ENCODE measurements around the gene SPATA6. TPM values are rescaled to one million over a fixed set of nuclear protein-coding genes. Genes with fewer than 3 reads are reported as not detected.
A peak's percentile ranks its signal among the peaks of the same experiment; 100 is the strongest.

SPATA6 gene
- total RNA-seq, 1 experiment from 2014 or later, result 18.2 TPM

DNA sequence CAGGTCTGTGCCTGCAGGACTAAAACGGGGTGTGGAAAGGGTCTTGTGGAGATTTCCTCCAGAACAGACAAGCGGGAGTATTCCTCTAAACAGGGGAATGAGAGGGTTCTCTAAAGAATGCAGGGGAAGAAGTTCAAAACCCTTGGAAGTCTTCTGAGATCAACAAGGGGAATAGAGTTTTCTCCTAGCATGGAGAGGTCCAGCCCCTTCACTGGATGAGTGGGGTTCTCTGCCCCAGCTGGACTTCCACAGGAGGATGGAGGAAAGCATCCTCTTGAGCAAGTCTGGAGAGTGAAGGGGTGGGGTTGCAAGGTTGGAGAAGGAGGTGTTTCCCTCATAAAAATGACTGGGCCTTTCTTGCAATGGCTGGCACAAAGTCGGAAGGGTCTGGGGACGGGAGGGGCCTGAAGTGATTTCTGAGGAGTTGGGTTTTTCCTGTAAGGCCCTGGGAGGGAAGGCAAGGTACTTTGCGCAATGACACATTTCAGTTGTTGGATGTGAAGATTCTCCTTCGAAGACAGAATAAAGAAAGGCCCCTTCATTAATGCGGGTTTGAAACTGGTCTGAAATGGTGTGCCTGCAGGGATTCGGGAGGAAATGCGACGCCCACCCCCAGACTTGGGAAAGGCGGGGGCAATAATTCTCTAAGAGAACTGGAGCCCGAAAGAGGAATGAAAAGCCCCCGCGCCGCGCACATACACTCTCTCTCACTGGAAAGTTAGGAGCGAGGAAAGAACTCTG lies 884 bp downstream of the SPATA6 start:
- DNase-seq (ENCODE audit: low read depth, low spot score) (peak; percentile 15), ATAC-seq (0 out of 2 replicates have a peak, but pooled peaks have one; percentile 5)
- Histone ChIP-seq H3K4me3 (ENCODE audit: low read depth in 2 of 2, low read length in 2 of 2) (peak overlapping the region; percentile 82 to 88), H3K27ac (ENCODE audit: low read length) (peak overlapping the region; percentile 93), H3K4me1 (ENCODE audit: control insufficient read depth, insufficient read depth, low read length) (peaks cover 13% of the 10 kb centered on the region), H3K27me3 (ENCODE audit: control insufficient read depth, insufficient read depth, low read length) (no peaks in the 10 kb centered on the region), H3K9me3 (ENCODE audit: control insufficient read depth, insufficient read depth, low read depth, low read length) (no peaks in the 10 kb centered on the region), H3K36me3 (ENCODE audit: control insufficient read depth, insufficient read depth, low read length) (no peaks in the 10 kb centered on the region; the same call in 1 of the 2 replicates)
- ChIA-PET POLR2A (interaction anchor here (0.7 kb wide), 2 partner anchors 29 to 819 kb away, joined by 6 to 16 read pairs; no protein-coding TSS in a partner anchor), CTCF (interaction anchor here (0.6 to 2.3 kb wide), 2 partner anchors 28 to 57 kb away, joined by 4 to 18 read pairs; no protein-coding TSS in a partner anchor)
- no peak for TF ChIP-seq POLR2AphosphoS5 (IDR thresholded peaks at IDR 0.05; ENCODE audit: low read depth, low read length)
- no peak for TF ChIP-seq TCF7L2 (IDR thresholded peaks at IDR 0.05; ENCODE audit: low read depth, low read length)
- TF ChIP-seq, protein P1, sequence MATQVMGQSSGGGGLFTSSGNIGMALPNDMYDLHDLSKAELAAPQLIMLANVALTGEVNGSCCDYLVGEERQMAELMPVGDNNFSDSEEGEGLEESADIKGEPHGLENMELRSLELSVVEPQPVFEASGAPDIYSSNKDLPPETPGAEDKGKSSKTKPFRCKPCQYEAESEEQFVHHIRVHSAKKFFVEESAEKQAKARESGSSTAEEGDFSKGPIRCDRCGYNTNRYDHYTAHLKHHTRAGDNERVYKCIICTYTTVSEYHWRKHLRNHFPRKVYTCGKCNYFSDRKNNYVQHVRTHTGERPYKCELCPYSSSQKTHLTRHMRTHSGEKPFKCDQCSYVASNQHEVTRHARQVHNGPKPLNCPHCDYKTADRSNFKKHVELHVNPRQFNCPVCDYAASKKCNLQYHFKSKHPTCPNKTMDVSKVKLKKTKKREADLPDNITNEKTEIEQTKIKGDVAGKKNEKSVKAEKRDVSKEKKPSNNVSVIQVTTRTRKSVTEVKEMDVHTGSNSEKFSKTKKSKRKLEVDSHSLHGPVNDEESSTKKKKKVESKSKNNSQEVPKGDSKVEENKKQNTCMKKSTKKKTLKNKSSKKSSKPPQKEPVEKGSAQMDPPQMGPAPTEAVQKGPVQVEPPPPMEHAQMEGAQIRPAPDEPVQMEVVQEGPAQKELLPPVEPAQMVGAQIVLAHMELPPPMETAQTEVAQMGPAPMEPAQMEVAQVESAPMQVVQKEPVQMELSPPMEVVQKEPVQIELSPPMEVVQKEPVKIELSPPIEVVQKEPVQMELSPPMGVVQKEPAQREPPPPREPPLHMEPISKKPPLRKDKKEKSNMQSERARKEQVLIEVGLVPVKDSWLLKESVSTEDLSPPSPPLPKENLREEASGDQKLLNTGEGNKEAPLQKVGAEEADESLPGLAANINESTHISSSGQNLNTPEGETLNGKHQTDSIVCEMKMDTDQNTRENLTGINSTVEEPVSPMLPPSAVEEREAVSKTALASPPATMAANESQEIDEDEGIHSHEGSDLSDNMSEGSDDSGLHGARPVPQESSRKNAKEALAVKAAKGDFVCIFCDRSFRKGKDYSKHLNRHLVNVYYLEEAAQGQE (IDR thresholded peaks at IDR 0.05; ENCODE audit: insufficient read depth in 1 of 2, low read depth in 2 of 2, low read length in 1 of 2), result no peak
- TF ChIP-seq, protein P2, sequence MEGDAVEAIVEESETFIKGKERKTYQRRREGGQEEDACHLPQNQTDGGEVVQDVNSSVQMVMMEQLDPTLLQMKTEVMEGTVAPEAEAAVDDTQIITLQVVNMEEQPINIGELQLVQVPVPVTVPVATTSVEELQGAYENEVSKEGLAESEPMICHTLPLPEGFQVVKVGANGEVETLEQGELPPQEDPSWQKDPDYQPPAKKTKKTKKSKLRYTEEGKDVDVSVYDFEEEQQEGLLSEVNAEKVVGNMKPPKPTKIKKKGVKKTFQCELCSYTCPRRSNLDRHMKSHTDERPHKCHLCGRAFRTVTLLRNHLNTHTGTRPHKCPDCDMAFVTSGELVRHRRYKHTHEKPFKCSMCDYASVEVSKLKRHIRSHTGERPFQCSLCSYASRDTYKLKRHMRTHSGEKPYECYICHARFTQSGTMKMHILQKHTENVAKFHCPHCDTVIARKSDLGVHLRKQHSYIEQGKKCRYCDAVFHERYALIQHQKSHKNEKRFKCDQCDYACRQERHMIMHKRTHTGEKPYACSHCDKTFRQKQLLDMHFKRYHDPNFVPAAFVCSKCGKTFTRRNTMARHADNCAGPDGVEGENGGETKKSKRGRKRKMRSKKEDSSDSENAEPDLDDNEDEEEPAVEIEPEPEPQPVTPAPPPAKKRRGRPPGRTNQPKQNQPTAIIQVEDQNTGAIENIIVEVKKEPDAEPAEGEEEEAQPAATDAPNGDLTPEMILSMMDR (IDR thresholded peaks at IDR 0.05), result no peak
- no peak for TF ChIP-seq SIN3A (IDR thresholded peaks at IDR 0.05; ENCODE audit: borderline replicate concordance, insufficient read depth, low read depth, low read length)
- BruUV-seq (replicated peaks), result no TSS peak
- intact Hi-C loops (cut with micrococcal nuclease; ENCODE audit: unreplicated experiment), result no loop called here
- in situ Hi-C loops (cut with HindIII; ENCODE audit: low pct_unique_long_range_greater_than_20kb, low sequenced_read_pairs), result no loop called here

DNA sequence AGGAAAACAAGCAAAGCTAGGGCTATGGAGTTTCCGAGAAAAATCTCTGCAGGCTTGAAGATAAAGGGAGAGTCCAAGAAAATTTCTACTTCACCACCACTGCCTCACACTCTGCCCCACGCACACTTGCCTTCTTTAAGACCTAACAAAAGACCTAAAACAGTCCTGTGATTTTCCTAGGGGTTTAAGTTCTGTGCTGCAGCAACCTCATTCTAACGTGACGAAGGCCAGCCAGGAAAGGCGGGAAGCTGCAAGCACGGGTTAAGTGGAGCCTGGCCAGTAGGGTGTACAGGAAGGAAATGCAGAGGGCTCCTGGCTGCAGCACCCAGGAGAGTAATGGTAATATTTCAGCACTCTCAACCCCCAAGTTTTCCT lies 1.5 kb downstream of the SPATA6 start:
- ChIA-PET CTCF (no interaction called here), POLR2A (no interaction called here)
- peak; percentile 53 for ATAC-seq

More for the DNA sequence above, 1.5 kb downstream of the SPATA6 start:
- BruUV-seq (replicated peaks), result no TSS peak
- no peaks in the 10 kb centered on the region for H3K27me3 ChIP-seq (ENCODE audit: control insufficient read depth, insufficient read depth, low read length)
- H3K4me1 ChIP-seq (ENCODE audit: control insufficient read depth, insufficient read depth, low read length), result peaks cover 13% of the 10 kb centered on the region
- H3K4me3 ChIP-seq (ENCODE audit: low read depth in 2 of 2, low read length in 2 of 2), result peak overlapping the region; percentile 82 to 88
- no peaks in the 10 kb centered on the region for H3K9me3 ChIP-seq (ENCODE audit: control insufficient read depth, insufficient read depth, low read depth, low read length)
- TF ChIP-seq TCF7L2 (IDR thresholded peaks at IDR 0.05; ENCODE audit: low read depth, low read length) (no peak), SIN3A (IDR thresholded peaks at IDR 0.05; ENCODE audit: borderline replicate concordance, insufficient read depth, low read depth, low read length) (no peak), POLR2AphosphoS5 (IDR thresholded peaks at IDR 0.05; ENCODE audit: low read depth, low read length) (no peak)
- TF ChIP-seq, protein P2 (IDR thresholded peaks at IDR 0.05), result no peak
- TF ChIP-seq, protein P1 (IDR thresholded peaks at IDR 0.05; ENCODE audit: insufficient read depth in 1 of 2, low read depth in 2 of 2, low read length in 1 of 2), result no peak
- peak overlapping the region; percentile 93 for H3K27ac ChIP-seq (ENCODE audit: low read length)
- in situ Hi-C loops (cut with HindIII; ENCODE audit: low pct_unique_long_range_greater_than_20kb, low sequenced_read_pairs), result no loop called here
- intact Hi-C loops (cut with micrococcal nuclease; ENCODE audit: unreplicated experiment), result no loop called here
- peak; percentile 50 for DNase-seq (ENCODE audit: low read depth, low spot score)
- no peaks in the 10 kb centered on the region; the same call in 1 of the 2 replicates for H3K36me3 ChIP-seq (ENCODE audit: control insufficient read depth, insufficient read depth, low read length)

Data from Panc1 (cell line).